ENCODE measurements around the gene ARHGAP42.

GRCh38 chr11:100638648-100639047, 48.4 kb upstream of the ARHGAP42 start:
- TF ChIP-seq, protein P1, sequence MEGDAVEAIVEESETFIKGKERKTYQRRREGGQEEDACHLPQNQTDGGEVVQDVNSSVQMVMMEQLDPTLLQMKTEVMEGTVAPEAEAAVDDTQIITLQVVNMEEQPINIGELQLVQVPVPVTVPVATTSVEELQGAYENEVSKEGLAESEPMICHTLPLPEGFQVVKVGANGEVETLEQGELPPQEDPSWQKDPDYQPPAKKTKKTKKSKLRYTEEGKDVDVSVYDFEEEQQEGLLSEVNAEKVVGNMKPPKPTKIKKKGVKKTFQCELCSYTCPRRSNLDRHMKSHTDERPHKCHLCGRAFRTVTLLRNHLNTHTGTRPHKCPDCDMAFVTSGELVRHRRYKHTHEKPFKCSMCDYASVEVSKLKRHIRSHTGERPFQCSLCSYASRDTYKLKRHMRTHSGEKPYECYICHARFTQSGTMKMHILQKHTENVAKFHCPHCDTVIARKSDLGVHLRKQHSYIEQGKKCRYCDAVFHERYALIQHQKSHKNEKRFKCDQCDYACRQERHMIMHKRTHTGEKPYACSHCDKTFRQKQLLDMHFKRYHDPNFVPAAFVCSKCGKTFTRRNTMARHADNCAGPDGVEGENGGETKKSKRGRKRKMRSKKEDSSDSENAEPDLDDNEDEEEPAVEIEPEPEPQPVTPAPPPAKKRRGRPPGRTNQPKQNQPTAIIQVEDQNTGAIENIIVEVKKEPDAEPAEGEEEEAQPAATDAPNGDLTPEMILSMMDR (IDR thresholded peaks at IDR 0.05) = no peak
- no peak for TF ChIP-seq POLR2AphosphoS5 (IDR thresholded peaks at IDR 0.05)

All from stomach (tissue), 4 donors.